Cardiac fibroblast (primary cell): ENCODE measurements around the gene LONRF3.
"Not testable (repeated sequence)": the region's sequence is repeated elsewhere in the genome, so short reads cannot be mapped to it uniquely, and the experiment has no call there.

Source experiments
- DNase-seq, 2 donors: peaks; one replicate each; pipeline versions ENCODE4 v3.0.0 to v3.0.0-alpha.2; 2010; ENCODE audit warnings: low read depth in 2 of 2
- H3K4me3 ChIP-seq, 2 donors: replicated peaks in 1 of 2; 1 replicate in 1 of 2; 2 replicates in 1 of 2; pipeline ENCODE4 v1.5.1; 2011; ENCODE audit warnings: low read depth in 2 of 2, low read length in 2 of 2, mild to moderate bottlenecking in 2 of 2, moderate library complexity in 1 of 2
- CTCF ChIP-seq: IDR thresholded peaks from one replicate; pipeline ENCODE4 v1.5.1; 2011; ENCODE audit warnings: low read depth, mild to moderate bottlenecking, low read length, inconsistent platforms

Gene LONRF3

DNA sequence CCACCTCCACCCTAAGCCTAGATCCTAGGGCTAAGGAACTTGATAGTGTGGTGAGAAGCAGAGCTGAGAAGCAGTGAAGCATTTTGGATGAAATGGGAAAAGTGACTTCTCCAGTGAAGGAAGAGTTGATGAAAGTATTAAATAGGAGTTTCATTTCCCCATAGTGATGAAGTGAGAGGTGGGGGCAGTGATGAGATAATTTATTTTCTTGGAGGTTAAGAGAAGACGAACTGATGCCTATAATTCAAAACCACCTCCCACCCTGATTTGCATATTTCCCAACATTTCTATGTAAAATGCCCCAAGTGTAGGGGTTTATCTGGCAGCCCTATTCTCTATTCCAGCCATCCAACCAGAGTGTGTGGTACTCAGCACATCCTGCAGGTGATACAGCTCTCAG lies 6.3 kb downstream of the LONRF3 start:
- TF ChIP-seq CTCF = no peak
- no peak for DNase-seq

GRCh38 chrX:118983513-118983912 lies 9.1 kb downstream of the LONRF3 start:
- no peak overlapping the region for H3K4me3 ChIP-seq

More for the DNA sequence above, 6.3 kb downstream of the LONRF3 start:
- H3K4me3 ChIP-seq = no peak overlapping the region

GRCh38 chrX:118988911-118989310 lies 14.5 kb downstream of the LONRF3 start:
- no peak for TF ChIP-seq CTCF
- no peak overlapping the region for H3K4me3 ChIP-seq
- no peak for DNase-seq

More at GRCh38 chrX:118983513-118983912, 9.1 kb downstream of the LONRF3 start:
- no peak for DNase-seq
- TF ChIP-seq CTCF = no peak

GRCh38 chrX:118989886-118990285 lies 15.5 kb downstream of the LONRF3 start:
- no peak for DNase-seq
- no peak for TF ChIP-seq CTCF

DNA sequence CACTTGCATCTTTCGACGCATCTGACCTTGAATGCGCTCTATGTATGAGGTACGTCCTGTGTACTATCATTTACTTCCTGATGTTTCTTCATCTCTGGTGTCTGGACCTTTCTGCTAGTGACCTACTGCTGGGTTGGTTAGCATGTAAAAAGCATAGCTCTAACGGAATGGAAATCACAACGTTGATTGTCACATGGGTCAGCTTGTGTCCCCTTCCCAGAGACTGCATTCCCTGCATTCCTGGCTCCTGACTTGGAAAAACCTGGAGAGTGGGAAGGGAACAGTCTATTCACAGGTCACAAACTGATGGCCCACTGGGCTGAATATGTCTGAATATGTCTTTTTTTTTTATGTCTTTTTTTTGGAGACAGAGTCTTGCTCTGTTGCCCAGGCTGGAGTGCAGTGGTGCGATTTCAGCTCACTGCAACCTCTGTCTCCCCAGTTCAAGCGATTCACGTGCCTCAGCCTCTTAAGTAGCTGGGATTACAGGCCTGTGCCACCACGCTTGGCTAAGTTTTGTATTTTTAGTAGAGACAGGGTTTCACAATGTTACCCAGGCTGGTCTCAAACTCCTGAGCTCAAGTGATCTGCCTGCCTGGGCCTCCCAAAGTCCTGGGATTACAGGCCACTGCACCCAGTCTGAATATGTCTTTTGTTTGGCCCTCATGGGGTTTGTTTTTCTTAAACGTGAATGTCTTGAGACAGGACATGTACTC lies 16.3 kb downstream of the LONRF3 start:
- no peak overlapping the region for H3K4me3 ChIP-seq
- TF ChIP-seq CTCF = no peak
- no peak for DNase-seq

More at GRCh38 chrX:118989886-118990285, 15.5 kb downstream of the LONRF3 start:
- no peak overlapping the region for H3K4me3 ChIP-seq

DNA sequence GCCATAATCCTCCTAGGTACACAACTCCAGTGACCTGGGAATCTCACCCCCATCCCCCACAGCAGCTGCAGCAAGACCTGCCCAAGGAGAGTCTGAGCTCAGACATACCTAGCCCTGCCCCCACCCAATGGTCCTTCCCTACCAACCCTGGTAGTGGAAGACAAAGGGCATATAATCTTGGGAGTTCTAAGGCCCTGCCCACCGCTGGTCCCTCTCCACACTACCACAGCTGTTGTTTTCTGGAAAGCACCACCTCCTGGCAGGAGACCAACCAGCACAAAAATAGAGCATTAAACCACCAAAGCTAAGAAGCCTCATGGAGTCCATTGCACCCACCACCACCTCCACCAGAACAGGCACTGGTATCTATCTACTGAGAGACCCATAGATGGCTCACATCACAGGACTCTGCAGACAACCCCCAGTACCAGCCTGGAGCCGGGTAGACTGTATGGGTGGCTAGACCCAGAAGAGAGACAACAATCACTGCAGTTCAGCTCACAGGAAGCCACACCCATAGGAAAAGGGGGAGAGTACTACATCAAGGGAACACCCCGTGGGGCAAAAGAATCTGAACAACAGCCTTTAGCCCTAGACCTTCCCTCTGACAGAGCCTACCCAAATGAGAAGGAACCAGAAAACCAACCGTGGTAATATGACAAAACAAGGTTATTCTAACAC lies 18.2 kb downstream of the LONRF3 start:
- not testable (repeated sequence) for DNase-seq, H3K4me3 ChIP-seq

GRCh38 chrX:119003462-119003861 lies 29.0 kb downstream of the LONRF3 start:
- no peak for DNase-seq
- TF ChIP-seq CTCF = no peak
- no peak overlapping the region for H3K4me3 ChIP-seq
